Gastrocnemius medialis (tissue), 4 donors: Measurements from ENCODE around the gene EGR1. TPM values are rescaled to one million over a fixed set of nuclear protein-coding genes. Genes with fewer than 3 reads are reported as not detected.
A peak's percentile ranks its signal among the peaks of the same experiment; 100 is the strongest.

Experiments
- ATAC-seq, 2 donors: fragments of 150-250 bp; one replicate each; pipeline ENCODE4 v1.9.1; 2016
- DNase-seq, 2 donors: peaks; one replicate each; pipeline ENCODE4 v3.0.0-alpha.2; 2019
- H3K27ac ChIP-seq, 4 donors: fragments of 200-600 bp; sonication (generic); 1 replicate in 1 of 4; 2 replicates in 3 of 4; pipeline ENCODE4 v1.5.1; 2016 to 2018; ENCODE audit warnings: mild to moderate bottlenecking in 2 of 4, moderate library complexity in 1 of 4
- H3K27me3 ChIP-seq, 3 donors: fragments of 200-600 bp; sonication (generic) in 2 of 3; 1 replicate in 1 of 3; 2 replicates in 2 of 3; pipeline versions ENCODE4 v1.5.1 to v1.6.0; 2016 to 2019; ENCODE audit warnings: mild to moderate bottlenecking in 1 of 3, moderate library complexity in 1 of 3
- H3K36me3 ChIP-seq, 2 donors: fragments of 200-600 bp; sonication (generic) in 1 of 2; one replicate each; pipeline ENCODE4 v1.5.1; 2017 to 2018
- H3K4me1 ChIP-seq, 2 donors: fragments of 200-600 bp; sonication (generic) in 1 of 2; one replicate each; pipeline ENCODE4 v1.5.1; 2016 to 2017; ENCODE audit warnings: mild to moderate bottlenecking in 2 of 2
- H3K4me3 ChIP-seq, 4 donors: fragments of 200-600 bp; sonication (generic) in 3 of 4; 1 replicate in 1 of 4; 2 replicates in 3 of 4; pipeline ENCODE4 v1.5.1; 2016 to 2019; ENCODE audit warnings: mild to moderate bottlenecking in 2 of 4
- H3K9me3 ChIP-seq, 3 donors: fragments of 200-600 bp; sonication (generic) in 2 of 3; 1 replicate in 1 of 3; 2 replicates in 2 of 3; pipeline ENCODE4 v1.5.1; 2016 to 2019
- CTCF ChIP-seq, 5 experiments: fragments of 450-650 bp in 3 of 5; fragments of 200-600 bp in 2 of 5; sonication (generic) in 2 of 5; IDR thresholded peaks in 4 of 5; conservative IDR thresholded peaks in 1 of 5; 1 replicate in 4 of 5; 2 replicates in 1 of 5; pipeline ENCODE4 v1.5.1; 2016 to 2019; ENCODE audit warnings: antibody characterized with exemption in 5 of 5, mild to moderate bottlenecking in 3 of 5, moderate library complexity in 3 of 5
- POLR2A ChIP-seq, 2 donors: fragments of 450-650 bp; IDR thresholded peaks; one replicate each; pipeline ENCODE4 v1.6.1; 2017; ENCODE audit warnings: antibody characterized with exemption in 2 of 2, mild to moderate bottlenecking in 2 of 2, moderate library complexity in 2 of 2
- in situ Hi-C, 4 donors: fragments of 200-750 bp; cut with MboI; loops; one replicate each; pipeline versions ENCODE4 v1.15.0 to v1.8.0; 2017; ENCODE audit warnings: low sequenced_read_pairs in 4 of 4
- intact Hi-C: fragments of 100-400 bp; cut with DNase I; formaldehyde crosslinking; loops from one replicate; pipeline ENCODE4 v1.15.1; 2023; ENCODE audit warnings: low total_unique reads
- total RNA-seq, 4 donors: library from RNA; depleted of rRNA; stranded (reverse); fragments of >200 nt; gene quantifications; one replicate each; pipeline versions ENCODE4 v1.1.0 to v1.2.3, GENCODE V29; 2016

EGR1 gene
- total RNA-seq, 4 donors from 2014 or later: 1.1 to 16.4 (median 7.2) TPM

GRCh38 chr5:138482638-138483037 is 17.4 kb downstream of the EGR1 start:
- no peaks in the 10 kb centered on the region for H3K9me3 ChIP-seq
- in situ Hi-C loops: no loop called here

GRCh38 chr5:138488481-138488945 is 23.2 kb downstream of the EGR1 start:
- no peaks in the 10 kb centered on the region for H3K9me3 ChIP-seq
- ATAC-seq: no peak
- no peak overlapping the region for H3K4me3 ChIP-seq
- no peak overlapping the region for H3K27ac ChIP-seq
- DNase-seq: no peak
- intact Hi-C loops: no loop called here
- H3K27me3 ChIP-seq: peaks cover 28 to 40% (median 29%) of the 10 kb centered on the region in 3 donors
- no peaks in the 10 kb centered on the region for H3K36me3 ChIP-seq
- peaks cover 14 to 17% of the 10 kb centered on the region in 2 donors for H3K4me1 ChIP-seq
- TF ChIP-seq CTCF (IDR thresholded peaks at IDR 0.05 in 4 of 5, conservative IDR thresholded peaks at IDR 0.05 in 1 of 5): no peak
- in situ Hi-C loops: no loop called here

More at GRCh38 chr5:138482638-138483037, 17.4 kb downstream of the EGR1 start:
- Histone ChIP-seq H3K4me3 (no peak overlapping the region), H3K4me1 (no peaks in the 10 kb centered on the region), H3K27me3 (peaks cover 0 to 1% (median 0%) of the 10 kb centered on the region in 3 donors), H3K36me3 (no peaks in the 10 kb centered on the region), H3K27ac (no peak overlapping the region)
- DNase-seq (no peak), ATAC-seq (no peak)
- intact Hi-C loops: no loop called here
- TF ChIP-seq POLR2A (IDR thresholded peaks at IDR 0.05): no peak
- no peak for TF ChIP-seq CTCF (IDR thresholded peaks at IDR 0.05 in 4 of 5, conservative IDR thresholded peaks at IDR 0.05 in 1 of 5)

- H3K4me1 ChIP-seq: peaks cover 14 to 17% of the 10 kb centered on the region in 2 donors
- H3K27ac ChIP-seq: no peak overlapping the region
- in situ Hi-C loops (no loop called here), intact Hi-C loops (no loop called here)
- H3K4me3 ChIP-seq: no peak overlapping the region
- TF ChIP-seq CTCF (IDR thresholded peaks at IDR 0.05 in 4 of 5, conservative IDR thresholded peaks at IDR 0.05 in 1 of 5) (no peak), POLR2A (IDR thresholded peaks at IDR 0.05) (no peak)
- no peaks in the 10 kb centered on the region for H3K36me3 ChIP-seq
- no peaks in the 10 kb centered on the region for H3K9me3 ChIP-seq
- ATAC-seq (no peak), DNase-seq (no peak)
- H3K27me3 ChIP-seq: peaks cover 28 to 40% (median 29%) of the 10 kb centered on the region in 3 donors
Observed at GRCh38 chr5:138489683-138490061, 24.4 kb downstream of the EGR1 start.

GRCh38 chr5:138490648-138491283 is 25.5 kb downstream of the EGR1 start:
- H3K4me1 ChIP-seq: peaks cover 14 to 17% of the 10 kb centered on the region in 2 donors

More at GRCh38 chr5:138490648-138491283, 25.5 kb downstream of the EGR1 start:
- ATAC-seq: no peak
- intact Hi-C loops: no loop called here
- H3K9me3 ChIP-seq: no peaks in the 10 kb centered on the region
- H3K27ac ChIP-seq: no peak overlapping the region
- no peak for DNase-seq
- TF ChIP-seq CTCF (IDR thresholded peaks at IDR 0.05 in 4 of 5, conservative IDR thresholded peaks at IDR 0.05 in 1 of 5) (no peak), POLR2A (IDR thresholded peaks at IDR 0.05) (no peak)
- H3K27me3 ChIP-seq: peaks cover 28 to 40% (median 29%) of the 10 kb centered on the region in 3 donors
- H3K4me3 ChIP-seq: peak overlapping the region in 1 of 4 donors; percentile 60
- H3K36me3 ChIP-seq: no peaks in the 10 kb centered on the region
- in situ Hi-C loops: no loop called here
